GM12878 (cell line): ENCODE data around the gene XPNPEP1. TPM values are rescaled to one million over a fixed set of nuclear protein-coding genes. Genes with fewer than 3 reads are reported as not detected.

Experiments used
- ATAC-seq: fragments of 200-7000 bp; cut with Tn5 transposase; 3 replicates; pipeline ENCODE4 v1.9.1; 2020; ENCODE audit warnings: mild to moderate bottlenecking, moderate library complexity
- BruUV-seq: library from RNA; stranded (reverse); fragments of 400-500 nt; replicated peaks from 2 replicates; lab custom pipeline; 2021; lab: Mats Ljungman, UMichigan
- CTCF ChIA-PET: fragments of 300-600 bp; sonication (Branson Sonifier 250); formaldehyde crosslinking; extraction: SDS; loops from one replicate; lab custom pipeline; 2021; ENCODE audit warnings: inconsistent platforms; lab: Yijun Ruan, JAX
- POLR2A ChIA-PET: fragments of 350-600 bp; formaldehyde crosslinking; extraction: SDS; loops from one replicate; lab custom pipeline; 2021; ENCODE audit warnings: inconsistent platforms; lab: Charles Lee
- RAD21 ChIA-PET: fragments of 300-600 bp; sonication (Branson Sonifier 250); formaldehyde crosslinking; loops from one replicate; lab custom pipeline; 2023; ENCODE audit warnings: antibody characterized with exemption; ENCODE audit not compliant: unreplicated experiment; lab: Charles Lee
- SMC1A ChIA-PET: fragments of 300-600 bp; sonication (Branson Sonifier 250); formaldehyde crosslinking; loops from one replicate; lab custom pipeline; 2023; ENCODE audit not compliant: unreplicated experiment, uncharacterized antibody; lab: Charles Lee
- DNase-seq: peaks from one replicate; pipeline ENCODE4 v3.0.0-alpha.2; 2011; ENCODE audit warnings: low read depth, low spot score
- FAIRE-seq: peaks from 3 replicates; lab custom pipeline; 2011; peaks lifted over from hg19 to GRCh38; lab: Jason Lieb, UNC
- H2AFZ ChIP-seq: 2 replicates; pipeline ENCODE4 v1.6.0; 2011; ENCODE audit warnings: low read depth, low read length, control low read depth; ENCODE audit not compliant: control insufficient read depth
- H3K27ac ChIP-seq: 2 replicates; pipeline ENCODE4 v1.5.1; 2011; ENCODE audit warnings: control low read depth; ENCODE audit not compliant: control insufficient read depth, insufficient read depth
- H3K27me3 ChIP-seq, 2 experiments: replicated peaks in 1 of 2; 2 replicates each; pipeline versions ENCODE4 v1.6.0 to v1.6.1; 2011; ENCODE audit warnings: low read length in 1 of 2; ENCODE audit not compliant: control insufficient read depth in 2 of 2, insufficient read depth in 2 of 2
- H3K36me3 ChIP-seq, 2 experiments: 2 replicates each; pipeline ENCODE4 v1.5.1; 2011; ENCODE audit warnings: low read length in 1 of 2; ENCODE audit not compliant: control insufficient read depth in 2 of 2, insufficient read depth in 2 of 2
- H3K4me1 ChIP-seq: 2 replicates; pipeline ENCODE4 v1.6.1; 2011; ENCODE audit warnings: mild to moderate bottlenecking, low read length, moderate library complexity, mixed read lengths; ENCODE audit not compliant: control insufficient read depth, insufficient read depth
- H3K4me2 ChIP-seq: 2 replicates; pipeline ENCODE4 v1.6.0; 2011; ENCODE audit warnings: control low read depth; ENCODE audit not compliant: control insufficient read depth, insufficient read depth
- H3K4me3 ChIP-seq: fragments of 200-600 bp; sonication (generic); 2 replicates; pipeline ENCODE4 v1.5.1; 2016
- H3K79me2 ChIP-seq: 2 replicates; pipeline ENCODE4 v1.6.0; 2011; ENCODE audit warnings: low read length; ENCODE audit not compliant: control insufficient read depth, insufficient read depth
- H3K9ac ChIP-seq: 2 replicates; pipeline ENCODE4 v1.8.0; 2011; ENCODE audit warnings: low read length, control low read depth, mixed read lengths; ENCODE audit not compliant: control insufficient read depth, insufficient read depth
- H3K9me3 ChIP-seq: replicated peaks from 3 replicates; pipeline ENCODE4 v1.5.1; 2011; ENCODE audit warnings: mild to moderate bottlenecking, low read length; ENCODE audit not compliant: control insufficient read depth, insufficient read depth
- H4K20me1 ChIP-seq: 2 replicates; pipeline ENCODE4 v1.6.0; 2011; ENCODE audit not compliant: control insufficient read depth, insufficient read depth
- BHLHE40 ChIP-seq, 2 experiments: fragments of 450-650 bp in 1 of 2; IDR thresholded peaks; 2 replicates each; pipeline ENCODE4 v1.6.1; 2011 to 2017; ENCODE audit warnings: low read depth in 2 of 2, borderline replicate concordance in 1 of 2, improper control_type of control experiment in 1 of 2, low read length in 1 of 2, mild to moderate bottlenecking in 1 of 2
- MEF2A ChIP-seq: IDR thresholded peaks from 2 replicates; pipeline ENCODE4 v1.6.1; 2011; ENCODE audit warnings: low read depth, mild to moderate bottlenecking, low read length, moderate library complexity; ENCODE audit not compliant: insufficient read depth
- MTA2 ChIP-seq: fragments of 450-650 bp; IDR thresholded peaks from 2 replicates; pipeline ENCODE4 v1.6.1; 2016; ENCODE audit warnings: low read depth, mild to moderate bottlenecking, moderate library complexity
- NFYB ChIP-seq: IDR thresholded peaks from 2 replicates; pipeline ENCODE4 v1.6.1; 2011; ENCODE audit warnings: low read depth, mild to moderate bottlenecking, low read length, improper control_type of control experiment, moderate library complexity; ENCODE audit not compliant: insufficient read depth
- RUNX3 ChIP-seq: IDR thresholded peaks from 2 replicates; pipeline ENCODE4 v1.6.1; 2012; ENCODE audit warnings: low read length, inconsistent platforms
- TAF1 ChIP-seq: IDR thresholded peaks from 2 replicates; pipeline ENCODE4 v1.6.1; 2011; ENCODE audit warnings: mild to moderate bottlenecking, low read depth, low read length, borderline replicate concordance
- WGBS: methylation state at CpG from one replicate; pipeline ENCODE4 v1.1.6; 2016; ENCODE audit warnings: low lambda C conversion rate; ENCODE audit not compliant: insufficient replicate concordance, insufficient coverage; ENCODE audit errors: missing lambda C conversion rate; 5-methylcytosine and 5-hydroxymethylcytosine counted together
- in situ Hi-C: fragments of 300-500 bp; cut with MboI; formaldehyde crosslinking; loops from 9 replicates; pipeline ENCODE4 v1.14.3; 2018; ENCODE audit warnings: mixed read lengths
- intact Hi-C: fragments of 100-400 bp; cut with micrococcal nuclease; formaldehyde crosslinking; loops from one replicate; pipeline ENCODE4 v1.14.2; 2022; ENCODE audit not compliant: unreplicated experiment
- polyA plus RNA-seq, 11 experiments: library from polyadenylated mRNA; depleted of rRNA in 4 of 11; unstranded in 6 of 11; stranded (reverse) in 5 of 11; fragments of >200 nt; fragmentation: Nextera tagmentation in 4 of 11; fragmentation: Illumina TruSeq in 1 of 11; extraction: Ambion mirVana in 4 of 11; extraction: Trizol in 1 of 11; gene quantifications; 1 replicate in 1 of 11; 2 replicates in 10 of 11; pipeline versions ENCODE4 v1.2.1 to v1.2.3, GENCODE V29; 2011 to 2016; ENCODE audit warnings: inconsistent platforms in 2 of 11, missing spikeins in 2 of 11, low read depth in 1 of 11
- total RNA-seq, 4 experiments: library from RNA; depleted of rRNA in 3 of 4; stranded (reverse); fragments of >200 nt in 3 of 4; fragmentation: Illumina TruSeq in 1 of 4; extraction: Trizol in 1 of 4; gene quantifications; 2 replicates each; pipeline versions ENCODE4 v1.2.1 to v1.2.3, GENCODE V29; 2013 to 2021
- TF ChIP-seq, protein P1 (sequence below): fragments of 450-650 bp; IDR thresholded peaks from 2 replicates; pipeline ENCODE4 v1.6.1; 2016; ENCODE audit warnings: mild to moderate bottlenecking

The XPNPEP1 gene
- total and polyA plus RNA-seq, 10 of the 15 experiments (the other 5 are each of a cell fraction or from before 2014, with no cell fraction given), result 22.7 to 108 (median 43.5) TPM

DNA sequence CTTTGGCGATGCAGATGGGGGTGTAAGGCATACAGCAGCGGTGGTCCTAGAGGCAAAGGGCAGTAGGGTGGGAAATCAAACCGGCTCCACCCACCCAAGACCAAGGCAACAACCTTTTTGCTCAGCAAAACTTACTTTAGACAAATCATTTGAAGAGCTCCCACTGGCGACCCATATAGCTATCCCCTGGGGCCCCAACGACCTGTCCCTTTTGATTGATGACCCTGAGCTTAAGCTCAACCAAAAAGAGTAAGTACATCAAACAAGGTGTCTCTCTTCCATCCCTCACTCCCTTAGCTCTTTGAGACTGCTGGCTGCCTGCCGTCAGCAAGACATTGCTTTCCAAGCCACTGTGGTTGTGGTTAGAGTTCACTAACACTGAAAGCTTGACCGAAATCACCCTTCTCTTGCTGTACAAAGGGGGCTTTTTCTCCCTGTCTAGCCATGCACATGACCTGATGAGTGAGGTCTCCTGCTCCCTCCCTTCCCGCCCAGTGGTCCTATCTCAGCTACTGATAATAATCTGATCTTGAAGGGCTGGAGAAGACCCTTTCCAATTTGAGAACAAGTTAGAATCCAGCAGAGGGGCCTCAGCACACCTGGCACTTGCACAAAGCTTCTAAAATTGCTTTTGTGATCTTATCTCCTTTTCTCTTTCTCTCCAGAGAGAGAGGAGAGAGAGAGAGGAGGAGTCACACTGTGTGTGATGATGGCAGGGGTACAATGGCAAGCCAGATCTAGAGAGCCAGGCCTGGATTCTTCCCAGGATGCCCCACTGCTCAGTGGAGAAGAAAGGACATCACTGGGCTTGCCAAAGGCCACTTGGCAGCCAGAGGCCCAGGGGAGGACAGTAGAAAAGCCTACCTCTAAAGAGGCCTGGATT is 42.2 kb downstream of the XPNPEP1 start:
- Histone ChIP-seq H3K4me2 (no peak overlapping the region), H3K9me3 (no peaks in the 10 kb centered on the region), H3K4me3 (no peak overlapping the region), H3K27me3 (no peaks in the 10 kb centered on the region), H3K4me1 (peaks cover 15% of the 10 kb centered on the region), H3K79me2 (no peaks in the 10 kb centered on the region), H3K27ac (no peak overlapping the region; the same call in 1 of the 2 replicates), H4K20me1 (no peaks in the 10 kb centered on the region; the same call in 1 of the 2 replicates), H2AFZ (no peak overlapping the region)
- SMC1A ChIA-PET, result interaction anchor here (1.0 to 5.0 kb wide), 4 partner anchors 76 to 134 kb away, joined by 3 to 47 read pairs (median 18); no protein-coding TSS in a partner anchor
- in situ Hi-C loops (no loop called here), intact Hi-C loops (loop anchor here (5.0 to 10.0 kb wide), 3 partner anchors 124 to 401 kb away; partner anchors contain the start of gene ADD3)
- WGBS, result 50% methylated on average over 8 of the region's 8 CpGs
- FAIRE-seq, result no peak
- TF ChIP-seq MEF2A (no peak), TAF1 (no peak), NFYB (no peak), BHLHE40 (IDR thresholded peaks at IDR 0.05; ENCODE audit: borderline replicate concordance in 1 of 2, low read depth in 2 of 2, low read length in 1 of 2) (peak; percentile 24 to 57; a peak in 2 of 4 replicates), MTA2 (no peak), RUNX3 (peak; percentile 84)
- TF ChIP-seq, protein P1, sequence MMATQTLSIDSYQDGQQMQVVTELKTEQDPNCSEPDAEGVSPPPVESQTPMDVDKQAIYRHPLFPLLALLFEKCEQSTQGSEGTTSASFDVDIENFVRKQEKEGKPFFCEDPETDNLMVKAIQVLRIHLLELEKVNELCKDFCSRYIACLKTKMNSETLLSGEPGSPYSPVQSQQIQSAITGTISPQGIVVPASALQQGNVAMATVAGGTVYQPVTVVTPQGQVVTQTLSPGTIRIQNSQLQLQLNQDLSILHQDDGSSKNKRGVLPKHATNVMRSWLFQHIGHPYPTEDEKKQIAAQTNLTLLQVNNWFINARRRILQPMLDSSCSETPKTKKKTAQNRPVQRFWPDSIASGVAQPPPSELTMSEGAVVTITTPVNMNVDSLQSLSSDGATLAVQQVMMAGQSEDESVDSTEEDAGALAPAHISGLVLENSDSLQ, result peak; percentile 40; the same call in 1 of the 2 replicates
- TF ChIP-seq, all 136 proteins: peak for 3
- DNase-seq (no peak), ATAC-seq (peak; percentile 82)
- Histone ChIP-seq H3K36me3 (peaks cover 18 to 37% of the 10 kb centered on the region in 2 experiments), H3K9ac (no peak overlapping the region)
- ChIA-PET RAD21 (interaction anchor here (0.9 to 2.6 kb wide), 6 partner anchors 9 to 398 kb away, joined by 3 to 8 read pairs (median 3); partner anchors contain the start of gene XPNPEP1), CTCF (interaction anchor here (0.9 to 3.8 kb wide), 11 partner anchors 22 to 257 kb away, joined by 3 to 34 read pairs (median 4); no protein-coding TSS in a partner anchor), POLR2A (interaction anchor here (0.5 to 1.3 kb wide), 4 partner anchors 12 to 392 kb away, joined by 3 to 4 read pairs (median 3); no protein-coding TSS in a partner anchor)
- BruUV-seq, result no TSS peak
